Adrenal gland (tissue), 12 donors: Measurements from ENCODE around the gene DOCK4. TPM values are rescaled to one million over a fixed set of nuclear protein-coding genes. Genes with fewer than 3 reads are reported as not detected.

Experiments used
- DNase-seq, 7 donors: peaks; one replicate each; pipeline ENCODE4 v3.0.0-alpha.2; 2019 to 2020
- H3K27ac ChIP-seq, 5 donors: fragments of 200-600 bp; sonication (generic) in 4 of 5; 1 replicate in 3 of 5; 2 replicates in 2 of 5; pipeline versions ENCODE4 v1.5.1 to v1.8.0; 2016 to 2020; ENCODE audit warnings: mild to moderate bottlenecking in 1 of 5
- H3K27me3 ChIP-seq: fragments of 200-600 bp; 2 replicates; pipeline ENCODE4 v1.8.0; 2021
- H3K36me3 ChIP-seq, 2 donors: fragments of 200-600 bp; replicated peaks in 1 of 2; 1 replicate in 1 of 2; 2 replicates in 1 of 2; pipeline versions ENCODE4 v1.5.1 to v1.8.0; 2018 to 2022
- H3K4me1 ChIP-seq, 2 donors: fragments of 200-600 bp; replicated peaks in 1 of 2; 1 replicate in 1 of 2; 2 replicates in 1 of 2; pipeline versions ENCODE4 v1.5.1 to v1.8.0; 2018 to 2021
- H3K4me3 ChIP-seq, 4 donors: fragments of 200-600 bp; sonication (generic) in 3 of 4; one replicate each; pipeline ENCODE4 v1.5.1; 2016 to 2018
- H3K9me3 ChIP-seq, 3 donors: fragments of 200-600 bp; sonication (generic) in 1 of 3; replicated peaks in 1 of 3; 1 replicate in 2 of 3; 2 replicates in 1 of 3; pipeline versions ENCODE4 v1.5.1 to v1.8.0; 2016 to 2021
- CTCF ChIP-seq, 6 experiments: fragments of 450-650 bp in 4 of 6; fragments of 200-600 bp in 2 of 6; sonication (generic) in 1 of 6; IDR thresholded peaks; 1 replicate in 5 of 6; 2 replicates in 1 of 6; pipeline versions ENCODE4 v1.5.1 to v1.8.0; 2016 to 2021; ENCODE audit warnings: antibody characterized with exemption in 6 of 6, mild to moderate bottlenecking in 2 of 6, moderate library complexity in 1 of 6
- POLR2A ChIP-seq, 2 donors: fragments of 450-650 bp; IDR thresholded peaks; one replicate each; pipeline ENCODE4 v1.6.1; 2017; ENCODE audit warnings: antibody characterized with exemption in 2 of 2, mild to moderate bottlenecking in 2 of 2, moderate library complexity in 1 of 2
- WGBS, 4 donors: extraction: QIAGEN DNeasy Blood & Tissue Kit in 2 of 4; methylation state at CpG; one replicate each; pipeline versions ENCODE4 v1.1.5 to v1.1.7; 2013 to 2017; 5-methylcytosine and 5-hydroxymethylcytosine counted together
- intact Hi-C, 2 donors: fragments of 100-400 bp; cut with DNase I; formaldehyde crosslinking; loops; one replicate each; pipeline versions ENCODE4 v1.14.1 to v1.15.0; 2022 to 2023
- polyA plus RNA-seq, 3 donors: library from polyadenylated mRNA; stranded (reverse); fragments of 200-250 nt in 2 of 3; fragments of 350-450 nt in 1 of 3; fragmentation: Illumina TruSeq in 1 of 3; extraction: RNeasy Lipid Tissue Mini Kit (QIAGEN cat#74804) in 1 of 3; gene quantifications; one replicate each; pipeline ENCODE4 v1.2.3, GENCODE V29; 2013 to 2014
- total RNA-seq, 9 donors: library from RNA; depleted of rRNA in 4 of 9; stranded (reverse); fragments of >200 nt in 4 of 9; fragments of 120-200 nt in 1 of 9; fragmentation: NEBNext Ultra II Directional in 1 of 9; extraction: Animal tissue kit (Norgen Biotek cat#: 25700) in 1 of 9; gene quantifications; one replicate each; pipeline versions ENCODE4 v1.1.0 to v1.2.4, GENCODE V29; 2013 to 2023
- donor health status: healthy with polysubstance abuse.
- donor health status: Bipolar disorder and iron deficiency.
- donor health status: DM: yes; HTN: yes; CAD: no.
- donor health status: DM: no; HTN: no; CAD: no.
- donor health status: DM: no; HTN: no; CAD: no.
- donor health status: DM: yes; HTN: yes; CAD: no.

Gene DOCK4
- total and polyA plus RNA-seq, 12 donors: 6.2 to 37.6 (median 21.1) TPM

GRCh38 chr7:112005205-112005775 lies 200.9 kb downstream of the DOCK4 start:
- intact Hi-C loops: no loop called here

GRCh38 chr7:112001091-112001826 lies 204.9 kb downstream of the DOCK4 start:
- Histone ChIP-seq H3K4me3 (no peak overlapping the region), H3K27me3 (no peaks in the 10 kb centered on the region), H3K27ac (no peak overlapping the region), H3K9me3 (no peaks in the 10 kb centered on the region), H3K36me3 (no peaks in the 10 kb centered on the region), H3K4me1 (no peaks in the 10 kb centered on the region)
- TF ChIP-seq POLR2A (IDR thresholded peaks at IDR 0.05) (no peak), CTCF (IDR thresholded peaks at IDR 0.05) (no peak)
- peak in 1 of 7 donors; percentile 5 for DNase-seq
- intact Hi-C loops: no loop called here
- 80 to 90% (median 88%) methylated on average over 6 of the region's 6 CpGs for WGBS, 4 donors

More at GRCh38 chr7:112005205-112005775, 200.9 kb downstream of the DOCK4 start:
- WGBS, 4 donors: 44 to 61% (median 56%) methylated on average over 1 of the region's 1 CpG
- DNase-seq: no peak
- Histone ChIP-seq H3K27me3 (no peaks in the 10 kb centered on the region), H3K9me3 (no peaks in the 10 kb centered on the region), H3K4me1 (peaks cover 0 to 2% of the 10 kb centered on the region in 2 donors), H3K36me3 (no peaks in the 10 kb centered on the region), H3K4me3 (no peak overlapping the region), H3K27ac (no peak overlapping the region)
- TF ChIP-seq CTCF (IDR thresholded peaks at IDR 0.05): no peak
- no peak for TF ChIP-seq POLR2A (IDR thresholded peaks at IDR 0.05)

GRCh38 chr7:111998326-111998725 lies 207.9 kb downstream of the DOCK4 start:
- H3K4me1 ChIP-seq: no peaks in the 10 kb centered on the region
- 78 to 91% (median 86%) methylated on average over 3 of the region's 3 CpGs for WGBS, 4 donors
- H3K27me3 ChIP-seq: no peaks in the 10 kb centered on the region
- no peaks in the 10 kb centered on the region for H3K9me3 ChIP-seq
- no peaks in the 10 kb centered on the region for H3K36me3 ChIP-seq
- no peak overlapping the region for H3K4me3 ChIP-seq
- no peak for DNase-seq
- no peak overlapping the region for H3K27ac ChIP-seq
- no peak for TF ChIP-seq POLR2A (IDR thresholded peaks at IDR 0.05)
- TF ChIP-seq CTCF (IDR thresholded peaks at IDR 0.05): no peak
- intact Hi-C loops: no loop called here

- Histone ChIP-seq H3K9me3 (no peaks in the 10 kb centered on the region), H3K27me3 (no peaks in the 10 kb centered on the region), H3K36me3 (no peaks in the 10 kb centered on the region), H3K27ac (no peak overlapping the region), H3K4me1 (no peaks in the 10 kb centered on the region), H3K4me3 (no peak overlapping the region)
- TF ChIP-seq CTCF (IDR thresholded peaks at IDR 0.05) (no peak), POLR2A (IDR thresholded peaks at IDR 0.05) (no peak)
- 82 to 94% (median 88%) methylated on average over 1 of the region's 1 CpG for WGBS, 4 donors
- intact Hi-C loops: no loop called here
- no peak for DNase-seq
These were observed 208.7 kb downstream of the DOCK4 start for GRCh38 chr7:111997546-111997945.
